ENCODE results near the gene SRC.

GRCh38 chr20:37422791-37423286 lies 76.9 kb downstream of the SRC start:
- TF ChIP-seq, protein P1, sequence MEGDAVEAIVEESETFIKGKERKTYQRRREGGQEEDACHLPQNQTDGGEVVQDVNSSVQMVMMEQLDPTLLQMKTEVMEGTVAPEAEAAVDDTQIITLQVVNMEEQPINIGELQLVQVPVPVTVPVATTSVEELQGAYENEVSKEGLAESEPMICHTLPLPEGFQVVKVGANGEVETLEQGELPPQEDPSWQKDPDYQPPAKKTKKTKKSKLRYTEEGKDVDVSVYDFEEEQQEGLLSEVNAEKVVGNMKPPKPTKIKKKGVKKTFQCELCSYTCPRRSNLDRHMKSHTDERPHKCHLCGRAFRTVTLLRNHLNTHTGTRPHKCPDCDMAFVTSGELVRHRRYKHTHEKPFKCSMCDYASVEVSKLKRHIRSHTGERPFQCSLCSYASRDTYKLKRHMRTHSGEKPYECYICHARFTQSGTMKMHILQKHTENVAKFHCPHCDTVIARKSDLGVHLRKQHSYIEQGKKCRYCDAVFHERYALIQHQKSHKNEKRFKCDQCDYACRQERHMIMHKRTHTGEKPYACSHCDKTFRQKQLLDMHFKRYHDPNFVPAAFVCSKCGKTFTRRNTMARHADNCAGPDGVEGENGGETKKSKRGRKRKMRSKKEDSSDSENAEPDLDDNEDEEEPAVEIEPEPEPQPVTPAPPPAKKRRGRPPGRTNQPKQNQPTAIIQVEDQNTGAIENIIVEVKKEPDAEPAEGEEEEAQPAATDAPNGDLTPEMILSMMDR (IDR thresholded peaks at IDR 0.05) = no peak
- TF ChIP-seq POLR2A (IDR thresholded peaks at IDR 0.05) (no peak), POLR2AphosphoS5 (IDR thresholded peaks at IDR 0.05; ENCODE audit: insufficient read depth in 1 of 2, low read depth in 1 of 2) (no peak)
